ENCODE results near the gene HAND1. TPM values are rescaled to one million over a fixed set of nuclear protein-coding genes. Genes with fewer than 3 reads are reported as not detected.

The HAND1 gene
- total and polyA plus RNA-seq, 2 experiments from 2014 or later = not detected

DNA sequence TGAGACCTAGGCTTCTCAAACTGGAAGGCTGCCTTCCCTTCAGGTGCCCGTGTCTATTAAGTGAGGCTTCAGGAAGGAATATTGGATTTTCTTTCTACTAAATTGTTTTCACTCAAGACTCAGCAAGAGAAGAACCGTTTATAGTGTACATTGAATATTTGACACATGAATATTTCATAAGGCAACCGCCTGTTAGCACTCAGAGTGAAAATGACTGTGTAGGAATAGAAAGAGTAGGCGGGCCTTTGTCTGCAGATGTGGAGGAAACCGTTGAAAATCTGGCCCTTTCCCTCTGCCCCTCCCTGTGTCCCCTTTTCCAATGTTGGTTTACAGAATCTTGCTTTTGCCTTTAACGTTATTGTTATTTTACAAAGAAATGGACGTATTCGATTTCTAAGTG lies 26.1 kb downstream of the HAND1 start (continued):
- TF ChIP-seq, protein P1, sequence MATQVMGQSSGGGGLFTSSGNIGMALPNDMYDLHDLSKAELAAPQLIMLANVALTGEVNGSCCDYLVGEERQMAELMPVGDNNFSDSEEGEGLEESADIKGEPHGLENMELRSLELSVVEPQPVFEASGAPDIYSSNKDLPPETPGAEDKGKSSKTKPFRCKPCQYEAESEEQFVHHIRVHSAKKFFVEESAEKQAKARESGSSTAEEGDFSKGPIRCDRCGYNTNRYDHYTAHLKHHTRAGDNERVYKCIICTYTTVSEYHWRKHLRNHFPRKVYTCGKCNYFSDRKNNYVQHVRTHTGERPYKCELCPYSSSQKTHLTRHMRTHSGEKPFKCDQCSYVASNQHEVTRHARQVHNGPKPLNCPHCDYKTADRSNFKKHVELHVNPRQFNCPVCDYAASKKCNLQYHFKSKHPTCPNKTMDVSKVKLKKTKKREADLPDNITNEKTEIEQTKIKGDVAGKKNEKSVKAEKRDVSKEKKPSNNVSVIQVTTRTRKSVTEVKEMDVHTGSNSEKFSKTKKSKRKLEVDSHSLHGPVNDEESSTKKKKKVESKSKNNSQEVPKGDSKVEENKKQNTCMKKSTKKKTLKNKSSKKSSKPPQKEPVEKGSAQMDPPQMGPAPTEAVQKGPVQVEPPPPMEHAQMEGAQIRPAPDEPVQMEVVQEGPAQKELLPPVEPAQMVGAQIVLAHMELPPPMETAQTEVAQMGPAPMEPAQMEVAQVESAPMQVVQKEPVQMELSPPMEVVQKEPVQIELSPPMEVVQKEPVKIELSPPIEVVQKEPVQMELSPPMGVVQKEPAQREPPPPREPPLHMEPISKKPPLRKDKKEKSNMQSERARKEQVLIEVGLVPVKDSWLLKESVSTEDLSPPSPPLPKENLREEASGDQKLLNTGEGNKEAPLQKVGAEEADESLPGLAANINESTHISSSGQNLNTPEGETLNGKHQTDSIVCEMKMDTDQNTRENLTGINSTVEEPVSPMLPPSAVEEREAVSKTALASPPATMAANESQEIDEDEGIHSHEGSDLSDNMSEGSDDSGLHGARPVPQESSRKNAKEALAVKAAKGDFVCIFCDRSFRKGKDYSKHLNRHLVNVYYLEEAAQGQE (IDR thresholded peaks at IDR 0.05; ENCODE audit: unreplicated experiment) = no peak
- no peak for TF ChIP-seq JUNB (IDR thresholded peaks at IDR 0.05; ENCODE audit: unreplicated experiment)

GRCh38 chr5:154449786-154450185 lies 28.2 kb downstream of the HAND1 start:
- H3K4me1 Mint-ChIP-seq = peaks cover 10% of the 10 kb centered on the region; the same call in 2 of the 3 replicates
- 0 out of 2 replicates have a peak, but pooled peaks cover 3% of the 10 kb centered on the region for H3F3A ChIP-seq (replicated peaks; ENCODE audit: low read depth)
- H3K27me3 ChIP-seq (ENCODE audit: insufficient read depth) = peaks cover 20% of the 10 kb centered on the region
- H3K4me2 ChIP-seq = no peak overlapping the region
- H3K79me2 ChIP-seq (replicated peaks; ENCODE audit: insufficient read depth) = peaks cover 22% of the 10 kb centered on the region
- H3K27me3 Mint-ChIP-seq (ENCODE audit: insufficient read depth, low read depth, poor library complexity) = peaks cover 12% of the 10 kb centered on the region
- no peak overlapping the region for H3K4me3 Mint-ChIP-seq
- no peaks in the 10 kb centered on the region for H3K9me2 ChIP-seq (ENCODE audit: insufficient read depth)
- no peak overlapping the region for H3K27ac ChIP-seq (ENCODE audit: low read depth)
- DNase-seq (ENCODE audit: low spot score) (no peak), ATAC-seq (no peak)
- H2AFZ ChIP-seq = no peak overlapping the region
- H3K9me3 Mint-ChIP-seq = no peaks in the 10 kb centered on the region
- H3K27ac Mint-ChIP-seq = no peak overlapping the region
- H3K36me3 ChIP-seq (ENCODE audit: insufficient read depth) = no peaks in the 10 kb centered on the region
- H4K20me1 ChIP-seq (replicated peaks; ENCODE audit: insufficient read depth) = peaks cover 20% of the 10 kb centered on the region
- H3K36me3 Mint-ChIP-seq (ENCODE audit: low read depth) = peaks cover 3% of the 10 kb centered on the region; the same call in 2 of the 3 replicates
- H3K4me1 ChIP-seq (ENCODE audit: insufficient read depth) = peaks cover 10% of the 10 kb centered on the region
- no peak overlapping the region for H3K4me3 ChIP-seq
- no peak for TF ChIP-seq NANOG (IDR thresholded peaks at IDR 0.05; ENCODE audit: borderline replicate concordance)
- no peak for TF ChIP-seq ETS1 (IDR thresholded peaks at IDR 0.05)
- no peak for TF ChIP-seq ZNF462 (CRISPR knock-in tag; IDR thresholded peaks at IDR 0.05)
- no peak for TF ChIP-seq JUNB (IDR thresholded peaks at IDR 0.05; ENCODE audit: unreplicated experiment)
- TF ChIP-seq EZH2 (IDR thresholded peaks at IDR 0.05; ENCODE audit: low read depth, unreplicated experiment) = no peak
- TF ChIP-seq ZNF331 (CRISPR knock-in tag; IDR thresholded peaks at IDR 0.05; ENCODE audit: low read depth) = no peak
- no peak for TF ChIP-seq EZH2phosphoT487 (IDR thresholded peaks at IDR 0.05; ENCODE audit: unreplicated experiment)
- TF ChIP-seq, protein P1 (IDR thresholded peaks at IDR 0.05; ENCODE audit: unreplicated experiment) = no peak
